NCI-H2196 (cell line): ENCODE measurements around the gene AK8.
"Not testable (repeated sequence)": the region's sequence is repeated elsewhere in the genome, so short reads cannot be mapped to it uniquely, and the experiment has no call there.

Source experiments
- DNase-seq: peaks from one replicate; lab custom pipeline; 2025; ENCODE audit not compliant: unreplicated experiment; lab: John Stamatoyannopoulos, UW

The AK8 gene

GRCh38 chr9:132774886-132775285 is 103.2 kb downstream of the AK8 start:
- no peak for DNase-seq

- DNase-seq: no peak
Observed at GRCh38 chr9:132773764-132774339, 104.2 kb downstream of the AK8 start.

- no peak for DNase-seq
Observed at GRCh38 chr9:132773093-132773492, 105.0 kb downstream of the AK8 start.

- DNase-seq: not testable (repeated sequence)
Observed at GRCh38 chr9:132771752-132772151, 106.3 kb downstream of the AK8 start.

GRCh38 chr9:132770770-132771310 is 107.2 kb downstream of the AK8 start:
- DNase-seq: no peak

- peak; percentile 54 for DNase-seq
Observed at GRCh38 chr9:132769906-132770769, 107.9 kb downstream of the AK8 start.

GRCh38 chr9:132768932-132769905 is 108.9 kb downstream of the AK8 start:
- DNase-seq: peak; percentile 62

- no peak for DNase-seq
Observed at GRCh38 chr9:132763574-132763973, 114.5 kb downstream of the AK8 start.

GRCh38 chr9:132762896-132763295 is 115.2 kb downstream of the AK8 start:
- DNase-seq: no peak

GRCh38 chr9:132761602-132762001 is 116.5 kb downstream of the AK8 start:
- DNase-seq: no peak

GRCh38 chr9:132760057-132760456 is 118.0 kb downstream of the AK8 start:
- DNase-seq: no peak

- DNase-seq: no peak
Observed at GRCh38 chr9:132757016-132757415, 121.1 kb downstream of the AK8 start.

- no peak for DNase-seq
Observed at GRCh38 chr9:132756214-132756845, 121.8 kb downstream of the AK8 start.

GRCh38 chr9:132755096-132755495 is 123.0 kb downstream of the AK8 start:
- no peak for DNase-seq

GRCh38 chr9:132754236-132754635 is 123.8 kb downstream of the AK8 start:
- DNase-seq: no peak

GRCh38 chr9:132753593-132753880 is 124.5 kb downstream of the AK8 start:
- DNase-seq: no peak

GRCh38 chr9:132752877-132753592 is 125.0 kb downstream of the AK8 start:
- no peak for DNase-seq

- no peak for DNase-seq
Observed at GRCh38 chr9:132750668-132751067, 127.4 kb downstream of the AK8 start.

GRCh38 chr9:132749306-132749705 is 128.8 kb downstream of the AK8 start:
- DNase-seq: no peak

GRCh38 chr9:132748450-132748849 is 129.6 kb downstream of the AK8 start:
- no peak for DNase-seq
